GM12891 (cell line): Measurements from ENCODE around the gene HMSD.

Experiments
- DNase-seq: peaks from one replicate; pipeline ENCODE4 v3.0.0; 2011; ENCODE audit warnings: low spot score; ENCODE audit not compliant: insufficient read length
- FAIRE-seq: peaks from 2 replicates; lab custom pipeline; 2011; peaks lifted over from hg19 to GRCh38; lab: Jason Lieb, UNC
- PAX5 ChIP-seq: IDR thresholded peaks from 2 replicates; pipeline ENCODE4 v1.6.1; 2011; ENCODE audit warnings: low read length, moderate library complexity, mild to moderate bottlenecking; ENCODE audit not compliant: insufficient read depth, severe bottlenecking
- POLR2A ChIP-seq: IDR thresholded peaks from 2 replicates; pipeline ENCODE4 v1.6.1; 2011; ENCODE audit warnings: low read depth, low read length, control low read depth
- POLR2AphosphoS5 ChIP-seq: IDR thresholded peaks from 2 replicates; pipeline ENCODE4 v1.6.1; 2011; ENCODE audit warnings: low read depth, low read length, control low read depth
- POU2F2 ChIP-seq: IDR thresholded peaks from 2 replicates; pipeline ENCODE4 v1.6.1; 2011; ENCODE audit warnings: low read depth, mild to moderate bottlenecking, control low read depth, low read length, moderate library complexity
- SPI1 ChIP-seq: IDR thresholded peaks from 2 replicates; pipeline ENCODE4 v1.6.1; 2011; ENCODE audit warnings: low read depth, low read length, control low read depth
- TAF1 ChIP-seq: IDR thresholded peaks from 2 replicates; pipeline ENCODE4 v1.6.1; 2011; ENCODE audit warnings: low read depth, low read length, control low read depth

Gene HMSD

DNA sequence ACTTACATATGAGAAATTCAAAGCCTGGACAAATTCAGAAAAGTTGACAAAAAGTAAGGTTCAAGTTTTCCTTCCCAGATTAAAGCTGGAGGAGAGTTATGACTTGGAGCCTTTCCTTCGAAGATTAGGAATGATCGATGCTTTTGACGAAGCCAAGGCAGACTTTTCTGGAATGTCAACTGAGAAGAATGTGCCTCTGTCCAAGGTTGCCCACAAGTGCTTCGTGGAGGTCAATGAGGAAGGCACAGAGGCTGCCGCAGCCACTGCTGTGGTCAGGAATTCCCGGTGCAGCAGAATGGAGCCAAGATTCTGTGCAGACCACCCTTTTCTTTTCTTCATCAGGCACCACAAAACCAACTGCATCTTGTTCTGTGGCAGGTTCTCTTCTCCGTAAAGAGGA lies 37.8 kb downstream of the HMSD start:
- no peak for DNase-seq
- FAIRE-seq = no peak
- TF ChIP-seq PAX5 (no peak), SPI1 (no peak), TAF1 (no peak), POLR2AphosphoS5 (no peak), POU2F2 (no peak), POLR2A (no peak)

GRCh38 chr18:63987743-63988142 lies 38.6 kb downstream of the HMSD start:
- DNase-seq (no peak), FAIRE-seq (no peak)
- TF ChIP-seq POU2F2 = no peak
- no peak for TF ChIP-seq PAX5
- no peak for TF ChIP-seq POLR2A
- no peak for TF ChIP-seq SPI1
- no peak for TF ChIP-seq POLR2AphosphoS5
- TF ChIP-seq TAF1 = no peak

GRCh38 chr18:63992751-63993150 lies 43.6 kb downstream of the HMSD start:
- FAIRE-seq = no peak
- TF ChIP-seq POLR2A = no peak
- no peak for DNase-seq

DNA sequence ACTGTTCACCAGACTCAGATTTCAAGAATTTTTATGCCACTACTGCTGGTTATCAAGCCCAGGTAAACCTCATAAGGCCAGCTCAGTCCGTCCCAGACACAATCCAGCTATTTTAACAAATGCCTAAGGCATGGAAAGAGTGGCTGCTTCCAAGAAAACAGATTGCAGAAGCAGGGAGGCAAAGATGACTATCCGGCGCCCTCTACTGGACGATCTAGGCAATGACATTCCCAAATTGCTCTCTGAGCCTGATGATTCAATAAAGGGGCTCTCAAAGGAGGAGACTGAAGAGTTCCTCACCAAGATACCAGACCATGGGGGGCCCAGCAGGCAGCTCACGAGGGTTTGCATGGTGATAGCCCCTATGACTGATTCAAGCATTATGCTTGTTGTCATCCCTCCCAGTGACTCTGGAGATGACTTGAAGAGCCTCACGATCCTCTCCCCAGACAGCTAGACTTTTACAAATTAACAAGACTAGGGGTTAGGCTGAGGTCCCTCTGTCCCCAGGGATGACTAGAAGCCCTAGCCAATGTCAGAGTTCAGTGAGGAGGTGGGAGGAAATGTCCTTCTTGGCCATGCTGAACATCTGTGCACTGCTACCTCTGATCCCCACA lies 45.8 kb downstream of the HMSD start:
- DNase-seq = no peak
- peak; percentile 76 for FAIRE-seq
- TF ChIP-seq POLR2AphosphoS5 (peak; percentile 16; the same call in 1 of the 2 replicates), POU2F2 (no peak)

DNA sequence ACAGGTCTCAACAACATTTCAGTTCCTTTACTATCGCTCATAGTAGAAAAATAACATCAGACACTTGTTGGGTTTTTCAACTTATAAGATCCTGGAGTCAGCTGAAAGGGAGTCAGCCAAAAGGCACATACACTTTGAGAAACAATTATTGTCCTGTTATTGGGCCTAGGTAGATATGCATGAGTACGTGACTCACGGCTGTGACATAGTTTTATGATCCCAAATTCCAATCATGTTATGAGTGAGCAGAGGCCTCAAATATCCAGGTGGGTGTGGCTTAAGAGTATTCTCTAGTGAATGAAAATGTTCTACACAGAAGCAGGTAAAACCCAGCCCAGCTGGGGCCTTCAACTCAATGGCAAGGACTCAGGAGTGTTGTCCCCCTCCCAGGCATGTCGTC lies 47.9 kb downstream of the HMSD start:
- TF ChIP-seq POLR2A (no peak), PAX5 (no peak)
- DNase-seq (no peak), FAIRE-seq (no peak)

GRCh38 chr18:63997606-63998005 lies 48.5 kb downstream of the HMSD start:
- TF ChIP-seq TAF1 (no peak), POLR2AphosphoS5 (no peak), POLR2A (no peak), PAX5 (no peak), SPI1 (no peak), POU2F2 (no peak)
- FAIRE-seq = no peak
- no peak for DNase-seq

GRCh38 chr18:63999871-64000270 lies 50.8 kb downstream of the HMSD start:
- DNase-seq = no peak
- TF ChIP-seq POU2F2 (no peak), PAX5 (no peak), TAF1 (no peak)
- FAIRE-seq = no peak

DNA sequence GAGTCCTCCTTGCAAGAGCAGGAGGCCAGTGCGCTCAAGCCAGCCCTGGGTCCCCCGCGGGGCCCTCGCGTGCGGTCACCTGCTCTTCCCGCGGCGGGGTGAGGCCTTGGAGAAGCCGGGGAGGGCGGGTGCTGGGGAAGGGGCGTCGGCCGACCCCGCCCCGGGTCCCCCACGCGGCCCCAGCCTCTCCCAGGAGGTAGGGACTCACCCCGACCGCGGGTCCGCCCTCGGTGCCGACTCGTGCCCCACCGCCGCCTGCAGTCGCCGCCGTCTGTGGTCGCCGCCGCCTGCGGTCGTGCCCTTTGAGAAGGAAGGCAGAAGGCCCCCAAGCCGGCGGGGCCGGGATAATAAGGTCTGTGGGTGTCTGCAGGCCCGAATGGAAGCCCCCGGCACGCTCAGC lies 53.5 kb downstream of the HMSD start:
- no peak for FAIRE-seq
- TF ChIP-seq POLR2AphosphoS5 = no peak

DNA sequence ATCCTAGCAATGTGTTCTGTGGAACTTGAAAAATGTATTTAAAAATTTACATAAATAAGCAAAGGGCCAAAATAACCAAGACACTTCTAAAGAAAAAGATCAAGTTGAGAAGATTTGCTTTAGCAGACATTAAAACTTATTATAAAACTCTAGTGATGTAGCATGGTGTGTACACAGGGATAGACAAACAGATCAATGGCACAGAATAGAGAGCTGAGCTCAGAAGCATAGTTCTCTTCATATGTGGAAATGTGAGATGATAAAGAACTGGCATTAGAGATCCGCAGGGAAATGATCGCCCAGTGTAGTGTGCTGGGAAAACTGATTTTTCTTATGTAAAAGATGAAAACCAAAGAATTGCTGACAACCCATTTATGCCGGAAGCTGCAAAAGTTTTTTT lies 60.2 kb downstream of the HMSD start:
- FAIRE-seq (no peak), DNase-seq (no peak)
- TF ChIP-seq POU2F2 (no peak), POLR2A (no peak), POLR2AphosphoS5 (no peak), SPI1 (no peak), TAF1 (no peak), PAX5 (no peak)

More for the DNA sequence above, 53.5 kb downstream of the HMSD start:
- no peak for DNase-seq
